Activated naive CD4-positive, alpha-beta T cell treated with anti-CD3 and anti-CD28 coated beads, Interleukin-2, amount 10 ng/mL, durations not matched to agents 7 days and 5 days (primary cell): ENCODE data around the gene EPB41L4A.

ENCODE experiments used
- CTCF ChIA-PET: fragments of 350-600 bp; sonication (Branson Sonifier 250); formaldehyde crosslinking; loops from one replicate; lab custom pipeline; 2021; ENCODE audit warnings: antibody characterized with exemption; lab: Charles Lee
- DNase-seq: peaks from one replicate; pipeline ENCODE4 v3.0.0-alpha.2; 2020
- H3K27ac Mint-ChIP-seq: one replicate; pipeline ENCODE4 v1.8.0; 2021; ENCODE audit warnings: mild to moderate bottlenecking, moderate library complexity, mixed read lengths
- H3K27me3 Mint-ChIP-seq: one replicate; pipeline ENCODE4 v1.8.0; 2021; ENCODE audit warnings: mild to moderate bottlenecking, mixed read lengths
- H3K36me3 Mint-ChIP-seq: one replicate; pipeline ENCODE4 v1.8.0; 2021; ENCODE audit warnings: mixed read lengths
- H3K4me1 Mint-ChIP-seq: one replicate; pipeline ENCODE4 v1.8.0; 2021; ENCODE audit warnings: mixed read lengths
- H3K4me3 Mint-ChIP-seq: one replicate; pipeline ENCODE4 v1.8.0; 2021; ENCODE audit warnings: mild to moderate bottlenecking, moderate library complexity, mixed read lengths
- H3K9me3 Mint-ChIP-seq: one replicate; pipeline ENCODE4 v1.8.0; 2021; ENCODE audit warnings: mixed read lengths

Gene EPB41L4A

DNA sequence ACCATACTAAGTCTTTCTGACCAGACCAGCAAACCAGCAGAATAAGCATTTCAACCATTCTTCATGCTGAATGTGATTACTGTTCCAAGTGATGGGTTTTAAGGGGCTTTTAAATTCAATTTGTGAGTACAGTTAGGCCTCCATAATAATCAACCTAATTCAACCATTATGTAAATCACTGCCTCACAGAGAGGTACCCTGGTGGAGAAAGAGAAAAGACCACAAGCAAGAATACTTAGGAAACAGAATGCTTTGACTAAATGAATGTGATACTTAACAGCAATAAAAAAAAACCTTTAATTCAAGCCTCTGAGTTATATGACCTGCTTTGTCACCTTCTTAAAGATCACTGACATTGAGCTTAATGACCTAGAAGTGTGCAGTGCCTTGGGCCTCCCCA is 162.1 kb downstream of the EPB41L4A start:
- Mint-ChIP-seq H3K4me3 (no peak overlapping the region), H3K36me3 (no peaks in the 10 kb centered on the region), H3K27me3 (peaks cover 5% of the 10 kb centered on the region), H3K9me3 (no peaks in the 10 kb centered on the region), H3K27ac (no peak overlapping the region), H3K4me1 (no peaks in the 10 kb centered on the region)
- CTCF ChIA-PET = no interaction called here
- no peak for DNase-seq

DNA sequence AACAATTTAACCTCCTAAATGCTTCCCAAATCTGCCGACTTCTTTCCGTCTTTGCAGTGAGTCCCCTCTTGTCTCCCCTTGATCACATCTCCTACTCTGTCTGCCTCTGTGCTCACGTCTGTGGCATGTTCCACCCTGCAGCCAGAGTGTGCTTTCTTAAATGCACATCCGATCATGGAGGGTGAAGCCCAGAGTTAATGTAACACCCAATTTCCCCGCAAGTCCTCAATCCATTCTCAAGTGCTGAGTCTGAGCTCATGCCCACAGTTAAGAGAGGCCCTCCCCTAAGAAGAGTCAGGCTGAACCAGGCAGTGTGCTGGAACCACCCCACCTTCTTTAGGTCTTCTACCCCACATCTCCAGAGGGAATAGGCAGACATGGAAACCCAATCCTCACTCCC is 164.8 kb downstream of the EPB41L4A start:
- Mint-ChIP-seq H3K4me1 (no peaks in the 10 kb centered on the region), H3K27ac (no peak overlapping the region), H3K36me3 (no peaks in the 10 kb centered on the region), H3K9me3 (no peaks in the 10 kb centered on the region), H3K27me3 (peaks cover 2% of the 10 kb centered on the region), H3K4me3 (no peak overlapping the region)
- CTCF ChIA-PET = no interaction called here
- DNase-seq = no peak

- H3K27me3 Mint-ChIP-seq = no peaks in the 10 kb centered on the region
- no peaks in the 10 kb centered on the region for H3K36me3 Mint-ChIP-seq
- H3K4me1 Mint-ChIP-seq = no peaks in the 10 kb centered on the region
- no peak overlapping the region for H3K4me3 Mint-ChIP-seq
- H3K27ac Mint-ChIP-seq = no peak overlapping the region
- no peaks in the 10 kb centered on the region for H3K9me3 Mint-ChIP-seq
- CTCF ChIA-PET = no interaction called here
- DNase-seq = no peak
Measured at GRCh38 chr5:112253478-112254250, 165.4 kb downstream of the EPB41L4A start.

DNA sequence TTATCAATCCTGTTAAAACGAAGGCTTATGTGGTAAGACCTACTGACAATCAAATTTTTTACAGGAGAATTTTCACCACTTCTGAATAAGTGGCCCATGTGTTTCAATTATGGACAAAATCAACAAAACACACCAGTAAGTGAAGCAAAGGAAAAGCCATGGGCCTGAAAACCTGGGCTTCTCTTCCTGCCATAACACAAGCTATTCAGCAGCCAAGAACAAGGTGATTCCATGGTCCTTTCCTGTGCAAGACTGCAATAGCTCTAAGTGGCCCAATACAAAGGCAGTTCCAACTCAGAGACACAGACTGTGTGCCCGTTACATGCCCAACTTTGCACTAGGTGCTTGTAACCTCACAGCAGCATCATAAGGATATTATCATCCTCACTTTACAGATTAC is 168.5 kb downstream of the EPB41L4A start:
- no peak for DNase-seq

GRCh38 chr5:112248623-112249022 is 170.5 kb downstream of the EPB41L4A start:
- H3K4me1 Mint-ChIP-seq = no peaks in the 10 kb centered on the region
- H3K27ac Mint-ChIP-seq = no peak overlapping the region
- peaks cover 4% of the 10 kb centered on the region for H3K27me3 Mint-ChIP-seq
- no peak for DNase-seq
- H3K36me3 Mint-ChIP-seq = no peaks in the 10 kb centered on the region
- CTCF ChIA-PET = no interaction called here
- H3K4me3 Mint-ChIP-seq = no peak overlapping the region
- H3K9me3 Mint-ChIP-seq = no peaks in the 10 kb centered on the region

More for the DNA sequence above, 168.5 kb downstream of the EPB41L4A start:
- no peak overlapping the region for H3K27ac Mint-ChIP-seq
- CTCF ChIA-PET = no interaction called here
- no peaks in the 10 kb centered on the region for H3K27me3 Mint-ChIP-seq
- H3K36me3 Mint-ChIP-seq = no peaks in the 10 kb centered on the region
- no peaks in the 10 kb centered on the region for H3K9me3 Mint-ChIP-seq
- H3K4me1 Mint-ChIP-seq = no peaks in the 10 kb centered on the region
- H3K4me3 Mint-ChIP-seq = no peak overlapping the region

DNA sequence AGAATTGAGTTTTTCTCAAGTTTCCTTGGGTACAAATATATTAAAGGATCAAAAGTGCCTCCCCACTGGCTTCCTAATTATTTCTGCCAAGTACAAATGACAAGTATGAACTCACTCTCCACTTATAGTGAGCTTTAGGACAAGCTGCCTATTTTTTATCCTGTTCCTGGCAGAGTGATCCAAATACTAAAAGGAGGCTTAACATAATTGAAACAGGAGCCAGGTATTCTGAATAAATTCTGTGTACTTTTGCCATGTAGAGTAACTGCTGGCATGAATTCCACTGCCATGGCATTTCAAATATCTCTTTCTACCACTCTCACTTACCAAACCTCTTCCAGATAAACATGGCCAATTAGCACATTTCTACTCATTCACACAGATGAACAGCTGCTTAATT is 171.1 kb downstream of the EPB41L4A start:
- Mint-ChIP-seq H3K27me3 (peaks cover 4% of the 10 kb centered on the region), H3K4me1 (no peaks in the 10 kb centered on the region), H3K36me3 (no peaks in the 10 kb centered on the region), H3K4me3 (no peak overlapping the region), H3K9me3 (no peaks in the 10 kb centered on the region), H3K27ac (no peak overlapping the region)
- CTCF ChIA-PET = no interaction called here
- DNase-seq = no peak

GRCh38 chr5:112245656-112246055 is 173.4 kb downstream of the EPB41L4A start:
- H3K36me3 Mint-ChIP-seq = no peaks in the 10 kb centered on the region
- H3K4me1 Mint-ChIP-seq = no peaks in the 10 kb centered on the region
- H3K27me3 Mint-ChIP-seq = peaks cover 4% of the 10 kb centered on the region
- no peak overlapping the region for H3K4me3 Mint-ChIP-seq
- H3K27ac Mint-ChIP-seq = no peak overlapping the region
- no peaks in the 10 kb centered on the region for H3K9me3 Mint-ChIP-seq
- no peak for DNase-seq
- CTCF ChIA-PET = no interaction called here

- DNase-seq = no peak
- CTCF ChIA-PET = no interaction called here
- Mint-ChIP-seq H3K9me3 (no peaks in the 10 kb centered on the region), H3K36me3 (no peaks in the 10 kb centered on the region), H3K4me3 (no peak overlapping the region), H3K4me1 (no peaks in the 10 kb centered on the region), H3K27me3 (peaks cover 12% of the 10 kb centered on the region), H3K27ac (no peak overlapping the region)
Measured at GRCh38 chr5:112239996-112240395, 179.1 kb downstream of the EPB41L4A start.

GRCh38 chr5:112238473-112238872 is 180.6 kb downstream of the EPB41L4A start:
- Mint-ChIP-seq H3K9me3 (no peaks in the 10 kb centered on the region), H3K4me1 (no peaks in the 10 kb centered on the region), H3K27ac (no peak overlapping the region), H3K27me3 (peaks cover 8% of the 10 kb centered on the region), H3K36me3 (no peaks in the 10 kb centered on the region), H3K4me3 (no peak overlapping the region)
- DNase-seq = no peak
- CTCF ChIA-PET = no interaction called here

- H3K9me3 Mint-ChIP-seq = no peaks in the 10 kb centered on the region
- no peak for DNase-seq
- CTCF ChIA-PET = no interaction called here
- no peaks in the 10 kb centered on the region for H3K4me1 Mint-ChIP-seq
- peaks cover 8% of the 10 kb centered on the region for H3K27me3 Mint-ChIP-seq
- H3K27ac Mint-ChIP-seq = no peak overlapping the region
- H3K36me3 Mint-ChIP-seq = no peaks in the 10 kb centered on the region
- H3K4me3 Mint-ChIP-seq = no peak overlapping the region
Measured at GRCh38 chr5:112237456-112237855, 181.6 kb downstream of the EPB41L4A start.

DNA sequence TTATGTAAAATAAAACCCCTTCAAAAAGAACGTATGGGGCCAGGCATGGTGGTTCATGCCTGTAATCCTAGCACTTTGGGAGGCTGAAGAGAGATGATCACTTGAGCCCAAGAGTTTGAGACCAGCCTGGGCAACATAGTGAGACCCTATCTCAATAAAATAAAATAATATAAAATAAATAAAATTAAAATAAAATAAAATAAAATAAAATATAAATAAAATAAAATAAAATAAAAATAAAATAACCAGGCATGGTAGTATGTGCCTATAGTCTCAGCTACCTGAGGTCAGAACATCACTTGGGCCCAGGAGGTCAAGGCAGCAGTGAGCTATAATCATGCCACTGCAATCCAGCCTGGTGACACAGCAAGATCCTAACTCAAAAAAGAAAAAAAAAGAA is 185.1 kb downstream of the EPB41L4A start:
- CTCF ChIA-PET = no interaction called here
- H3K27me3 Mint-ChIP-seq = peaks cover 4% of the 10 kb centered on the region
- no peaks in the 10 kb centered on the region for H3K36me3 Mint-ChIP-seq
- H3K27ac Mint-ChIP-seq = no peak overlapping the region
- H3K4me3 Mint-ChIP-seq = no peak overlapping the region
- H3K4me1 Mint-ChIP-seq = no peaks in the 10 kb centered on the region
- no peak for DNase-seq
- H3K9me3 Mint-ChIP-seq = no peaks in the 10 kb centered on the region

- peaks cover 4% of the 10 kb centered on the region for H3K27me3 Mint-ChIP-seq
- CTCF ChIA-PET = no interaction called here
Measured at GRCh38 chr5:112232667-112233066, 186.4 kb downstream of the EPB41L4A start.

DNA sequence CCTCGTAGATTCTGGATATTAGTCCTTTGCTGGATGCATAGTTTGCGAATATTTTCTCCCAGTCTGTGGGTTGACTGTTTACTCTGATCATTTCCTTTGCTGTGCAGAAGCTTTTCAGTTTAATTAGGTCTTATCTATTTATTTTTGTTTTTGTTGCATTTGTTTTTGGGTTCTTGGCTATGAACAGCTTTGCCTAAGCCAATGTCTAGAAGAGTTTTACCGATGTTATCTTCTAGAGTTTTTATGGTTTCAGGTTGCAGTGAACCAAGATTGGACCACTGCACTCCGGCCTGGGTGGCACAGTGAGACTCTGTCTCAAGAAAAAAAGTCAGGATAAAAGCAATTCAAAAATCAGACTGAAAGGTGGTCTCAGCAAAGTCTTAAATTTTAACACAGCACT is 188.5 kb downstream of the EPB41L4A start:
- DNase-seq = no peak
- CTCF ChIA-PET = no interaction called here
- H3K27me3 Mint-ChIP-seq = no peaks in the 10 kb centered on the region

More at GRCh38 chr5:112232667-112233066, 186.4 kb downstream of the EPB41L4A start:
- Mint-ChIP-seq H3K27ac (no peak overlapping the region), H3K4me3 (no peak overlapping the region), H3K9me3 (no peaks in the 10 kb centered on the region), H3K4me1 (no peaks in the 10 kb centered on the region), H3K36me3 (no peaks in the 10 kb centered on the region)
- DNase-seq = no peak

GRCh38 chr5:112228667-112229066 is 190.4 kb downstream of the EPB41L4A start:
- CTCF ChIA-PET = no interaction called here

More for the DNA sequence above, 188.5 kb downstream of the EPB41L4A start:
- H3K9me3 Mint-ChIP-seq = no peaks in the 10 kb centered on the region
- no peaks in the 10 kb centered on the region for H3K4me1 Mint-ChIP-seq
- no peaks in the 10 kb centered on the region for H3K36me3 Mint-ChIP-seq
- H3K27ac Mint-ChIP-seq = no peak overlapping the region
- H3K4me3 Mint-ChIP-seq = no peak overlapping the region

GRCh38 chr5:112227911-112228631 is 191.0 kb downstream of the EPB41L4A start:
- Mint-ChIP-seq H3K27ac (no peak overlapping the region), H3K9me3 (no peaks in the 10 kb centered on the region), H3K27me3 (no peaks in the 10 kb centered on the region), H3K4me3 (no peak overlapping the region), H3K4me1 (no peaks in the 10 kb centered on the region), H3K36me3 (no peaks in the 10 kb centered on the region)
- CTCF ChIA-PET = no interaction called here
- DNase-seq = no peak

More at GRCh38 chr5:112228667-112229066, 190.4 kb downstream of the EPB41L4A start:
- Mint-ChIP-seq H3K27ac (no peak overlapping the region), H3K9me3 (no peaks in the 10 kb centered on the region), H3K4me3 (no peak overlapping the region), H3K27me3 (no peaks in the 10 kb centered on the region), H3K4me1 (no peaks in the 10 kb centered on the region), H3K36me3 (no peaks in the 10 kb centered on the region)
- DNase-seq = no peak
